GM19395 (cell line): ENCODE results near the gene OCRL.
A peak's percentile ranks its signal among the peaks of the same experiment; 100 is the strongest.

Experiments used
- ATAC-seq: cut with Tn5 transposase; IDR thresholded peaks from one replicate; pipeline ENCODE4 v1.9.1; 2021; ENCODE audit warnings: mild to moderate bottlenecking, moderate library complexity; ENCODE audit not compliant: unreplicated experiment

OCRL gene

GRCh38 chrX:129540068-129540653 is at the start of gene OCRL:
OCRL (plus strand) TSS chrX:129540259; CDS start chrX:129540440, 181 bp downstream.
- ATAC-seq: peak; percentile 97

GRCh38 chrX:129490330-129490729 is 49.7 kb upstream of the OCRL start:
- ATAC-seq: no peak

GRCh38 chrX:129493643-129494042 is 46.4 kb upstream of the OCRL start:
- ATAC-seq: no peak

- ATAC-seq: no peak
Measured at GRCh38 chrX:129494887-129495286, 45.2 kb upstream of the OCRL start.

GRCh38 chrX:129495900-129496299 is 44.2 kb upstream of the OCRL start:
- no peak for ATAC-seq

- ATAC-seq: no peak
Measured at GRCh38 chrX:129496625-129497024, 43.4 kb upstream of the OCRL start.

GRCh38 chrX:129497146-129497843 is 42.8 kb upstream of the OCRL start:
- no peak for ATAC-seq

- ATAC-seq: no peak
Measured at GRCh38 chrX:129510331-129510730, 29.7 kb upstream of the OCRL start.

- no peak for ATAC-seq
Measured at GRCh38 chrX:129511689-129512088, 28.4 kb upstream of the OCRL start.

- no peak for ATAC-seq
Measured at GRCh38 chrX:129512409-129512808, 27.6 kb upstream of the OCRL start.

- no peak for ATAC-seq
Measured at GRCh38 chrX:129516402-129516801, 23.7 kb upstream of the OCRL start.

- ATAC-seq: no peak
Measured at GRCh38 chrX:129520151-129520550, 19.9 kb upstream of the OCRL start.

GRCh38 chrX:129522184-129523078 is 17.6 kb upstream of the OCRL start:
- ATAC-seq: no peak

- ATAC-seq: no peak
Measured at GRCh38 chrX:129523079-129523911, 16.8 kb upstream of the OCRL start, which contains the start of gene SMARCA1. SMARCA1 (minus strand) TSS chrX:129523490; CDS start chrX:129523370, 120 bp downstream.

- ATAC-seq: no peak
Measured at GRCh38 chrX:129524250-129524850, 15.7 kb upstream of the OCRL start.

GRCh38 chrX:129525162-129525561 is 14.9 kb upstream of the OCRL start:
- no peak for ATAC-seq

- no peak for ATAC-seq
Measured at GRCh38 chrX:129525896-129526295, 14.2 kb upstream of the OCRL start.

GRCh38 chrX:129529685-129530281 is 10.3 kb upstream of the OCRL start:
- ATAC-seq: no peak

GRCh38 chrX:129530410-129530809 is 9.6 kb upstream of the OCRL start:
- ATAC-seq: no peak

GRCh38 chrX:129531132-129531531 is 8.9 kb upstream of the OCRL start:
- ATAC-seq: no peak
